Activated CD8-positive, alpha-beta memory T cell treated with anti-CD3 and anti-CD28 coated beads for 24 hours (primary cell): ENCODE data around the gene RAD51D.

Experiments
- DNase-seq: peaks from one replicate; pipeline ENCODE4 v3.0.0-alpha.2; 2020

The RAD51D gene

GRCh38 chr17:35089586-35090296, 29.9 kb downstream of the RAD51D start:
- no peak for DNase-seq

DNA sequence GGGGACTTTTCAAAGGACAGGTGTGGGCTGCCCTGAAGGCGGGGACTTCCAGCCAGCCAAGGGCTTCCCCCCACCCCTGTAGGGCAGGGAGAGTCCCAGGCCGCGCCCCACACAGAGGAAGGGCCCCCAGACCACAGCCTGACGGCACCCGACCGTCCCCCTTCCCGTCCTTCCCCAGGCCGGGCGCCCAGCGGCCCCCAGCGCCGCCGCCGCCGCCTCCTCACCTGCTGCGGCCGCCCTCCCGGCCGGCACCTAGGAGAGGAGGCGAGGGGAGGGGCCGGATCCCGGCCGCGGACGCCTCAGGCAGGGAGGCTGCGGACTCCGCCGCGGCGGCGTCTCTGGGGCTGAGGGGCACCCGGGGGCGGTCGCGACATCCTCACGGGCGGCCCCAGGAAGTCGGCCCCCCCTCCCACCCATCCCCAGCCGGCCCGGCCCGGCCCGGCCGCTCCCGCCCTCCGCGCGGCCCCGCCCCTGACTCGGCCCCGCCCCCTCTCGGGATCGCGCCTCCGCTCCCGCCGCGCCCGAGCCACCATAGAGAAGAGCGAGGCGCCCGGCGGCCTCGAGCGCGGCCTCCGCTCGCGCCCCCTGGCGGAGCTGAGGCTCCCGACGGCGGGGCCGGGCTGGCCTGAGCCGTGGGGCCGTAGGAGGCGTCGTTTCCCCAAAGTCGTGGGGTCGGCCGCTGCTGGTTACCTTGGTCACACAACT, 30.6 kb downstream of the RAD51D start:
- peak; percentile 96 for DNase-seq

DNA sequence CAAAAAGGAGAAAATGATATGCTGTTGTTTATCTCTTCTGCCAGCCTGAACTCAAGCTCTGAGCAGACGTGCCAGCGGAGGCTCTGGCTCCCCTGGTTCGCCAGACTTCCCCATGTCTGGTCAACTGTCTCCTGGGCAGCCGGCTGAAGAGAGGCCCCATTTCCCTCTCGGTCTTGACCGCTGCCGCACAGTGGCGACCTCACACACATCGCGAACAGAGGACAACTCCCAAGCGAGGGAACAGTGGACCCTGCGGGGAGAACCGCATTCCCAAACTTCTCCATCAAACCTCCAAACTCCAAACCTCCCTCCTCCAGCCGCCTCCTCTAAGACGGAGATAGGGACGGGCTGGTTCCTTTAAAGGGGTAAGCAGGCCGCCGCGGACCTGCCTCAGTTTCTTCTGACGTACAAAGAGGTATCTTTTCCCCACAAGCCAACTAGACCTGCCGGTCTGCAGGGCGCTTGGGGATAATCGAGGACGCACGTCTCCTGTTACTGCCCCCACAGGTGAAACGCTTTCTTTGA, 31.2 kb downstream of the RAD51D start:
- DNase-seq: no peak

DNA sequence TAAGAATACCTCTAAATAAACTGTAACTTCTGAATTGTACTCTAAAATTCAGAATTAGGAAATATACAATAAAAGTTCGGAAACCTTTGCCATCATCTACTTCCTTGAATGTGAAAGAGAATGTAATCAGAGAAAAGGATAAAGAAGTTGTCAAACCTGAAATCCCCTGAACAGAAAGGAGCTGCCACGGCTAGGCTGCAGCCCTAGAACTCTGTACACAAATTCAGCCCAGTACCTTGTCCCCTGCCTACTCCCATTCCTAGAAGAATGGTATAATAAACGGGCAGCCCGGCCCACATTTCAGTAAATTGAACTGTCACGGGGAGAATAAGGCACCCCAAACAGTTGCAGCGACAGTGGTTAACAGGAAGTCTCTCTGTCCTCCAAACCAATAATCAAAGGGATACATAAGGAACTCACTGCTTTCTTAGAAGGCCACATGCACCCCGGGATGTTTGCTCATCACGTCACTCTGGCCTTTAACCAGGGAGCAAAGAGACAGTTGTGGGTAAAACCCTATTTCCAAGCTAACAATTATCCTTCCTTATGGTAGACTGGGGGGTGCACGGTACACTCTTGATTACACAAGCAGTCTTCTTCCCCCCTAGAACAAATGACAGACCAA, 31.8 kb downstream of the RAD51D start:
- DNase-seq: peak; percentile 67

GRCh38 chr17:35086931-35087573, 32.6 kb downstream of the RAD51D start:
- no peak for DNase-seq

DNA sequence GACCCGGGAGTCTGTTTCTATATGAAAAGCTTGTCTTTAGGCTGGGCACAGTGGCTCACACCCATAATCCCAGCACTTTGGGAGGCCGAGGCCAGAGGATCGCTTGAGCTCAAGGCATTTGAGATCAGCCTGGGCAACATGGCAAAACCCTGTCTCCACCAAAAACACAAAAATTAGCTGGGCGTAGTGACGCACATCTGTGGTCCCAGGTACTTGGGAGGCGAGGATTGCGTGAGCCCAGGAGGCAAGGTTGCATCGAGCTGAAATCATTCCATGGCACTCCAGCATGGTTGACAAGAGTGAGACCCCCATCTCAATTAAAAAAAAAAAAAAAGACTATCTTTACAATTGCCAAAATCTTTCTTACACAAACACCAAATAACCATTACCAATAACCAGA, 33.5 kb downstream of the RAD51D start:
- no peak for DNase-seq

GRCh38 chr17:35084987-35085386, 34.7 kb downstream of the RAD51D start:
- no peak for DNase-seq

DNA sequence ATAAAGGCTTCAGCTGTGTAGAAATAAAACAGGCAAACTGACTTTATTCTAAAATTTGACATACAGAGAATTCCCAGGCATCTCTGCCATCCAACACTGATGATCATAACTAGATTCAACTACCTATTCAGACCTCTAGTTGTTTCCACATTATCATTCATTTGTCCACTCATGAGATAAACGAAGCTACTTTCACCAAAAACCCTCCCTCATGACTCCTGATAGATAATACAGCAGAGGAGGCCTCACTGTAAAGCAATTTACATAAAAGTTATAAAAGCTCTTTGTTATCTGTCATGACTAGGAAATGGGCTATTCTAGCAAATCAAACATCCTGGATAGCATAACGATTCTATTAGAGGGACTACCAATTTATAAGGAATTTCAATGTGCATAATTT, 36.6 kb downstream of the RAD51D start:
- DNase-seq: no peak

DNA sequence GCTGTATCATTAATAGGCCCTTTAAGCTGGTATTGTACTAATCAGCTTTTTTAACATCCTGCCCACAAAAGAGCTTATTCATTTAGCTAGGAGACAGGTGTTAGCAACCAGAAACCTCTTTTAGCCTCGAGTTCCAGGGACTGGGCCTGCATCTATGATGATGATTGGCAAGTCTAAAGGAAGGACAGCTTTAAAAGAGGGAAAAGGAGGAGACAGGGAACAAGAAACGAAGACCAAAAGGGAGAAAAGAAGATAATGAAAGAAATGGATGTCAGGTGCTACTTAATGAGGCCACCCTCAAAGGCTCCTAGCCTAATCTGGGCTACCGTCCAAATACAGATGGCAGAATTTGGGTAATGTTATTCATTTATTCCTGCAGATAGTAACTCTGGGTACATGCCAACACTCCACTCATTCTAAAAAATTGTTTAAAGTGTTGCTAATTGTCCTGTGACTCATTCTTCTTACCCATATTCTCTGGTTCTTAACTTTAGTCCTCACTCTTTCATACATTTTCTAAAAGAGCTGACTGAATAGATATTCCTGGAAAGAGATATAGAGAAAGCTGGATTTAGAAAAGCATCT, 37.5 kb downstream of the RAD51D start:
- DNase-seq: no peak

DNA sequence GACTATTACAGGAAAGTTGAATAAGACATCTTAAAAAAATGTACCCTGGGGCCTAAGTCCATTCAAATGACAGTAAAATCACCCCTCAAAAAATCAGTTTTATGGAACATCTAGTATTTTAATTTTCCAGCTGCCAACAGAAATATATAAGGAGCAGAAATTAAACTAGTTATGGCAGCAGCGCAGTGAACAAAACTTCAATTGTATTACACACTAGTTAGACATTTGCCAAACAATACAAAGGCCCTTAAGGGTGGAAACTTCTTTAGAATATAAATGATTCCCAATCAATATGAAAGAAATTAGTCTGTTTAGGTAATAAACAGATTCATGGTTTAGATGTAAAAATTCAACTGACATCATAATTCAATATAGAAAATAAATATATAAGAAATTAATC, 38.0 kb downstream of the RAD51D start:
- DNase-seq: no peak

- no peak for DNase-seq
Observed at GRCh38 chr17:35080536-35080935, 39.1 kb downstream of the RAD51D start.

- no peak for DNase-seq
Observed at GRCh38 chr17:35079547-35080423, 39.9 kb downstream of the RAD51D start.

- DNase-seq: no peak
Observed at GRCh38 chr17:35076874-35077273, 42.8 kb downstream of the RAD51D start.

- no peak for DNase-seq
Observed at GRCh38 chr17:35074711-35075707, 44.7 kb downstream of the RAD51D start.

- no peak for DNase-seq
Observed at GRCh38 chr17:35073991-35074627, 45.6 kb downstream of the RAD51D start.

DNA sequence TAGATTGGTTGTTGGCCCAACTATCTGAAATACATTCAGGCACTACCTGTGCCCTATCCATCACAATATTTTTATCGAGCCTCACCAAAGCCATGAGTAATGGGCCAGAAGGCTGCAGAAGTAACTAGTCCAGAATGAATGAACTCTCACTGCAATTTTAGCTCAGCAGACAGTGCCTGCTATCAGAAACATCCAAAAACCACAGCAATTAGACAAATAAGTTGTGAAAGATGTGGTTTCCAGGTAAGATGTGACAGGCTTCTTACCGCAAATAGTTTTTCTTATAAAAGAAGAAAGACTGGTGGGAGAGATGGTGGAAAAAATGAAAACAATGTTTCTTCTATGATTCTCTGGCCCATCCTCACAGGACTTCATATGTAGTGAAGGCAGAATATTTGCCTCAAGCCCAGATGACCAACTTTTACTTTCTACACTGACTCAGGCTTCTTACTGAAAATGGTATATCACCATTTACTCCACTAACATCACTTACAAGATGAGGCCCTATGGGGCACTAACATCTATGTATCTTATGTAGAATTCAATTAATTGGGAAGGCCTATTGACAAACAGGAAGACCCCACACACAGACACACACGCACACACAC, 46.4 kb downstream of the RAD51D start:
- no peak for DNase-seq

GRCh38 chr17:35069311-35069710, 50.3 kb downstream of the RAD51D start:
- no peak for DNase-seq

DNA sequence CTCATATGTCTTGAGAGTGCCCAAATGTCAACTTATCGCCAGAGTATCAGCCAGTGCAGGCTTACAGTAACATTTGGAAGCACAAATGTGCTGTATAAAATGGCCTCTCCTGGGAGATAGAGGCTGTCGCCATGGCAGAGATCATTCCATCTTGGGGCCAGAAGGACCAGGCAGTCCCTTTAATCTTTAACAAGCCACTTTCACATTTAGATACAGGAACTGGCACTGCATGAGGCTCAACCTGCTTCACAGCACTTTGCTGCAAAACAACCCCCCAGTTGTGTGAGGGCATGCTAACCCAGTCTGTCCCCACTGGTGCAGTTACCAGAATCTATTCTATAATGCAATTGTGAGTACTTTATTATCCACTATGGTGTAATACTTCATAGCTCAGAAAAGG, 51.4 kb downstream of the RAD51D start:
- no peak for DNase-seq

DNA sequence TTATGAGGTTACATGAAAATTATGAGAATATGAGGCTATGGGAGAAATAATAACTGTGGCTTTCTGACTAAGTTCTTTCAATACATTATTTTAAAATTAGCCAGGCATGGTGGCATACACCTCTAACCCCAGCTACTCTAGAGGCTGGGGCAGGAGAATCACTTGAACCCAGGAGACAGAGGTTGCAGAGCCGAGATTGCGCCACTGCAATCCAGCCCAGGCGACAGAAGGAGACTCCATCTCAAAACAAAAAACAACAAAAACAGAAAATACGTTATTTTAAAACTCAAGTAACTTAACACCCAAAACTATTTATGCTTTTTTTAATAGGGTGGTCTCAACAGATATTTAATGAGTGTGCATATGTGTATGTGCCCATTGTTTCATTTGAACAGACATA, 53.8 kb downstream of the RAD51D start:
- DNase-seq: no peak
